GM19240 (cell line): Measurements from ENCODE around the gene CLIC1.
"Not testable (repeated sequence)": the region's sequence is repeated elsewhere in the genome, so short reads cannot be mapped to it uniquely, and the experiment has no call there.

ENCODE experiments used
- DNase-seq: peaks from one replicate; pipeline ENCODE4 v3.0.0; 2011; ENCODE audit warnings: low spot score; ENCODE audit not compliant: insufficient read length

Gene CLIC1

GRCh38 chr6:31722173-31722572, 14.2 kb downstream of the CLIC1 start:
- DNase-seq = no peak

- DNase-seq = no peak
Measured at GRCh38 chr6:31721351-31722020, 14.8 kb downstream of the CLIC1 start, which contains the start of gene LY6G6C. LY6G6C (minus strand) TSS chr6:31721746; CDS start chr6:31721679, 67 bp downstream.

- no peak for DNase-seq
Measured at GRCh38 chr6:31720196-31720770, 16.0 kb downstream of the CLIC1 start.

GRCh38 chr6:31719001-31719400, 17.3 kb downstream of the CLIC1 start:
- no peak for DNase-seq

GRCh38 chr6:31718265-31718664, 18.1 kb downstream of the CLIC1 start:
- DNase-seq = no peak

- DNase-seq = no peak
Measured at GRCh38 chr6:31717499-31718222, 18.7 kb downstream of the CLIC1 start.

GRCh38 chr6:31715022-31715958, 21.0 kb downstream of the CLIC1 start, which contains the start of gene LY6G6D:
LY6G6D (plus strand) TSS chr6:31715348; CDS start chr6:31715356, 8 bp downstream.
- DNase-seq = no peak

- no peak for DNase-seq
Measured at GRCh38 chr6:31713991-31714684, 22.2 kb downstream of the CLIC1 start.

- DNase-seq = no peak
Measured at GRCh38 chr6:31713465-31713864, 22.9 kb downstream of the CLIC1 start.

GRCh38 chr6:31712296-31712695, 24.0 kb downstream of the CLIC1 start:
- DNase-seq = no peak

- no peak for DNase-seq
Measured at GRCh38 chr6:31711233-31711632, 25.1 kb downstream of the CLIC1 start.

- DNase-seq = no peak
Measured at GRCh38 chr6:31710523-31711219, 25.7 kb downstream of the CLIC1 start.

GRCh38 chr6:31709157-31709556, 27.2 kb downstream of the CLIC1 start:
- not testable (repeated sequence) for DNase-seq

- DNase-seq = no peak
Measured at GRCh38 chr6:31708224-31708623, 28.1 kb downstream of the CLIC1 start.

- no peak for DNase-seq
Measured at GRCh38 chr6:31707701-31708100, 28.6 kb downstream of the CLIC1 start.

GRCh38 chr6:31706599-31706998, 29.7 kb downstream of the CLIC1 start, which contains the start of gene LY6G6F:
LY6G6F (plus strand) TSS chr6:31706866; CDS start chr6:31706907, 41 bp downstream.
- DNase-seq = no peak

GRCh38 chr6:31705931-31706330, 30.4 kb downstream of the CLIC1 start:
- no peak for DNase-seq

- DNase-seq = peak; percentile 99
Measured at GRCh38 chr6:31702819-31703716, 33.3 kb downstream of the CLIC1 start, which contains the start of gene ABHD16A. ABHD16A (minus strand) TSS chr6:31703324; CDS start chr6:31703281, 43 bp downstream.

GRCh38 chr6:31702405-31702818, 33.9 kb downstream of the CLIC1 start:
- no peak for DNase-seq
